GM23338 (cell line): ENCODE measurements around the gene TNNT1. TPM values are rescaled to one million over a fixed set of nuclear protein-coding genes. Genes with fewer than 3 reads are reported as not detected.

Experiments
- ATAC-seq: fragments of 200-7000 bp; cut with Tn5 transposase; 3 replicates; pipeline ENCODE4 v1.9.1; 2020
- DNase-seq: peaks from one replicate; pipeline ENCODE4 v3.0.0-alpha.2; 2015; ENCODE audit warnings: low spot score
- H2AFZ ChIP-seq: fragments of 200-600 bp; sonication (generic); 2 replicates; pipeline ENCODE4 v1.8.0; 2016; ENCODE audit warnings: antibody characterized with exemption, mild to moderate bottlenecking, moderate library complexity
- H3F3A ChIP-seq: fragments of 200-600 bp; sonication (generic); replicated peaks from 2 replicates; pipeline ENCODE4 v1.8.0; 2017; ENCODE audit warnings: antibody characterized with exemption, mixed run types, low read depth
- H3K27ac ChIP-seq: fragments of 200-600 bp; sonication (generic); 2 replicates; pipeline ENCODE4 v1.6.1; 2016; ENCODE audit warnings: low read depth
- H3K27me3 ChIP-seq: fragments of 200-600 bp; sonication (generic); 2 replicates; pipeline ENCODE4 v1.8.0; 2016; ENCODE audit warnings: mild to moderate bottlenecking, mixed run types, moderate library complexity; ENCODE audit not compliant: insufficient read depth
- H3K36me3 ChIP-seq: fragments of 200-600 bp; sonication (generic); 2 replicates; pipeline ENCODE4 v1.8.0; 2016; ENCODE audit warnings: mild to moderate bottlenecking; ENCODE audit not compliant: insufficient read depth
- H3K4me1 ChIP-seq: fragments of 200-600 bp; sonication (generic); 2 replicates; pipeline ENCODE4 v1.8.0; 2016; ENCODE audit warnings: mild to moderate bottlenecking, moderate library complexity; ENCODE audit not compliant: insufficient read depth
- H3K4me2 ChIP-seq: fragments of 200-600 bp; sonication (generic); 2 replicates; pipeline ENCODE4 v1.7.1; 2017; ENCODE audit warnings: mixed run types
- H3K4me3 ChIP-seq: fragments of 200-600 bp; sonication (generic); 2 replicates; pipeline ENCODE4 v1.6.1; 2016; ENCODE audit warnings: mixed run types
- H3K79me2 ChIP-seq: fragments of 200-600 bp; sonication (generic); replicated peaks from 2 replicates; pipeline ENCODE4 v1.8.0; 2017; ENCODE audit warnings: mild to moderate bottlenecking; ENCODE audit not compliant: insufficient read depth
- H3K9me2 ChIP-seq: fragments of 200-600 bp; sonication (generic); 2 replicates; pipeline ENCODE4 v1.8.0; 2017; ENCODE audit not compliant: insufficient read depth
- H4K20me1 ChIP-seq: fragments of 200-600 bp; sonication (generic); replicated peaks from 2 replicates; pipeline ENCODE4 v1.8.0; 2017; ENCODE audit warnings: mild to moderate bottlenecking; ENCODE audit not compliant: insufficient read depth
- H3K27ac Mint-ChIP-seq: 2 replicates; pipeline ENCODE4 v1.8.0; 2020; ENCODE audit warnings: inconsistent platforms, mild to moderate bottlenecking, moderate library complexity, mixed read lengths
- H3K27me3 Mint-ChIP-seq: 3 replicates; pipeline ENCODE4 v1.8.0; 2022; ENCODE audit warnings: low read depth, mild to moderate bottlenecking, moderate library complexity, mixed read lengths, inconsistent platforms; ENCODE audit not compliant: insufficient read depth, poor library complexity
- H3K36me3 Mint-ChIP-seq: 3 replicates; pipeline ENCODE4 v1.8.0; 2021; ENCODE audit warnings: low read depth, mild to moderate bottlenecking, inconsistent platforms, moderate library complexity, mixed read lengths
- H3K4me1 Mint-ChIP-seq: 3 replicates; pipeline ENCODE4 v1.8.0; 2020; ENCODE audit warnings: mild to moderate bottlenecking, inconsistent platforms, mixed read lengths
- H3K4me3 Mint-ChIP-seq: 3 replicates; pipeline ENCODE4 v1.8.0; 2021; ENCODE audit warnings: moderate library complexity, mild to moderate bottlenecking, inconsistent platforms, mixed read lengths
- H3K9me3 Mint-ChIP-seq: 3 replicates; pipeline ENCODE4 v1.8.0; 2020; ENCODE audit warnings: moderate library complexity, mild to moderate bottlenecking, inconsistent platforms, mixed read lengths
- CREB1 ChIP-seq: fragments of 250-450 bp; sonication (Bioruptor Pico); IDR thresholded peaks from 2 replicates; pipeline ENCODE4 v1.5.0; 2020; ENCODE audit warnings: low read depth, mild to moderate bottlenecking, moderate library complexity
- CTCF ChIP-seq, 2 experiments: fragments of 200-600 bp in 1 of 2; sonication (generic) in 1 of 2; conservative IDR thresholded peaks; 2 replicates each; pipeline versions ENCODE4 v1.5.1 to v1.6.1; 2016 to 2017; ENCODE audit warnings: antibody characterized with exemption in 2 of 2, low read depth in 2 of 2, mild to moderate bottlenecking in 2 of 2, moderate library complexity in 1 of 2
- EZH2 ChIP-seq: fragments of 200-600 bp; sonication (generic); IDR thresholded peaks from one replicate; pipeline ENCODE4 v1.8.0; 2017; ENCODE audit warnings: antibody characterized with exemption, mild to moderate bottlenecking, low read depth; ENCODE audit not compliant: unreplicated experiment
- EZH2phosphoT487 ChIP-seq: fragments of 200-600 bp; sonication (generic); IDR thresholded peaks from one replicate; pipeline ENCODE4 v1.8.1; 2018; ENCODE audit warnings: antibody characterized with exemption; ENCODE audit not compliant: unreplicated experiment
- POLR2AphosphoS5 ChIP-seq: IDR thresholded peaks from 2 replicates; pipeline ENCODE4 v1.6.1; 2016; ENCODE audit warnings: antibody characterized with exemption, low read depth
- REST ChIP-seq: IDR thresholded peaks from one replicate; pipeline ENCODE4 v1.6.1; 2018; ENCODE audit warnings: antibody characterized with exemption; ENCODE audit not compliant: unreplicated experiment
- ZNF114 ChIP-seq: fragments of 250-450 bp; sonication (Bioruptor Pico); IDR thresholded peaks from 2 replicates; pipeline ENCODE4 v1.5.0; 2020; ENCODE audit warnings: mild to moderate bottlenecking, moderate library complexity
- ZNF331 ChIP-seq: fragments of 250-450 bp; sonication (Bioruptor Pico); IDR thresholded peaks from 2 replicates; pipeline ENCODE4 v1.5.0; 2020; ENCODE audit warnings: low read depth, mild to moderate bottlenecking, moderate library complexity
- ZNF462 ChIP-seq: fragments of 250-450 bp; sonication (Bioruptor Pico); IDR thresholded peaks from 2 replicates; pipeline ENCODE4 v1.5.0; 2020; ENCODE audit warnings: mild to moderate bottlenecking, moderate library complexity
- polyA plus RNA-seq: library from polyadenylated mRNA; unstranded; fragments of >200 nt; fragmentation: Nextera tagmentation; extraction: Ambion mirVana; gene quantifications from 2 replicates; pipeline ENCODE4 v1.2.1, GENCODE V29; 2016
- total RNA-seq: library from RNA; depleted of rRNA; stranded (reverse); fragments of >200 nt; shearing (Covaris generic); gene quantifications from 2 replicates; pipeline ENCODE4 v1.2.3, GENCODE V29; 2014

The TNNT1 gene
- total and polyA plus RNA-seq, 2 experiments from 2014 or later, result 59.3 to 150 TPM

GRCh38 chr19:55115446-55116065, 33.5 kb downstream of the TNNT1 start:
- peaks cover 5% of the 10 kb centered on the region; the same call in 1 of the 2 replicates for H3F3A ChIP-seq
- Mint-ChIP-seq H3K27ac (no peak overlapping the region), H3K4me1 (peaks cover 28% of the 10 kb centered on the region), H3K4me3 (peak overlapping the region; percentile 89), H3K27me3 (peaks cover 9% of the 10 kb centered on the region), H3K36me3 (no peaks in the 10 kb centered on the region; the same call in 2 of the 3 replicates), H3K9me3 (no peaks in the 10 kb centered on the region; the same call in 2 of the 3 replicates)
- H3K27ac ChIP-seq, result no peak overlapping the region
- H2AFZ ChIP-seq, result no peak overlapping the region
- H3K9me2 ChIP-seq, result no peaks in the 10 kb centered on the region
- no peaks in the 10 kb centered on the region for H3K36me3 ChIP-seq
- peaks cover 29% of the 10 kb centered on the region for H4K20me1 ChIP-seq
- peak overlapping the region; percentile 99 for H3K4me2 ChIP-seq
- no peaks in the 10 kb centered on the region for H3K27me3 ChIP-seq
- TF ChIP-seq EZH2phosphoT487, result no peak
- no peak for TF ChIP-seq POLR2AphosphoS5
- TF ChIP-seq CTCF (conservative IDR thresholded peaks at IDR 0.05; ENCODE audit: low read depth in 2 of 2), result no peak
- no peak for TF ChIP-seq ZNF331 (CRISPR knock-in tag)
- no peak for TF ChIP-seq ZNF114 (CRISPR knock-in tag)
- TF ChIP-seq ZNF462 (CRISPR knock-in tag), result no peak
- no peak for TF ChIP-seq REST
- TF ChIP-seq EZH2, result no peak
- no peak for TF ChIP-seq CREB1
- peaks cover 29% of the 10 kb centered on the region for H3K4me1 ChIP-seq
- H3K4me3 ChIP-seq, result peak overlapping the region; percentile 91
- no peak for DNase-seq
- H3K79me2 ChIP-seq, result peaks cover 42% of the 10 kb centered on the region
- ATAC-seq, result no peak
